HEK293 (cell line): ENCODE results near the gene TIMM10.

Source experiments
- ATF2 ChIP-seq: fragments of 450-650 bp; formaldehyde crosslinking; IDR thresholded peaks from 2 replicates; pipeline ENCODE4 v1.5.1; 2016; ENCODE audit warnings: missing biosample characterization, missing genetic modification characterization, low read depth
- CTCF ChIP-seq: fragments of 450-650 bp; formaldehyde crosslinking; IDR thresholded peaks from 2 replicates; pipeline ENCODE4 v1.5.1; 2016; ENCODE audit warnings: missing biosample characterization, missing genetic modification characterization
- ELK4 ChIP-seq: IDR thresholded peaks from 2 replicates; pipeline ENCODE4 v1.6.1; 2011; ENCODE audit warnings: mild to moderate bottlenecking, low read depth, low read length, borderline replicate concordance
- KLF1 ChIP-seq: fragments of 450-650 bp; formaldehyde crosslinking; IDR thresholded peaks from 2 replicates; pipeline ENCODE4 v1.5.1; 2016; ENCODE audit warnings: missing biosample characterization, missing genetic modification characterization
- KLF17 ChIP-seq: fragments of 450-650 bp; formaldehyde crosslinking; IDR thresholded peaks from 2 replicates; pipeline ENCODE4 v1.5.1; 2016; ENCODE audit warnings: missing biosample characterization, missing genetic modification characterization
- KLF9 ChIP-seq: fragments of 450-650 bp; formaldehyde crosslinking; IDR thresholded peaks from 2 replicates; pipeline ENCODE4 v1.5.1; 2016; ENCODE audit warnings: missing biosample characterization, missing genetic modification characterization, low read depth
- YY1 ChIP-seq: fragments of 450-650 bp; formaldehyde crosslinking; IDR thresholded peaks from 2 replicates; pipeline ENCODE4 v1.5.1; 2018; ENCODE audit warnings: missing biosample characterization, missing genetic modification characterization
- ZNF155 ChIP-seq: fragments of 450-650 bp; formaldehyde crosslinking; IDR thresholded peaks from 2 replicates; pipeline ENCODE4 v1.5.1; 2016; ENCODE audit warnings: missing biosample characterization, missing genetic modification characterization
- ZNF274 ChIP-seq, 2 experiments: fragments of 200-500 bp in 1 of 2; fragments of 450-650 bp in 1 of 2; sonication (Bioruptor generic) in 1 of 2; formaldehyde crosslinking in 1 of 2; IDR thresholded peaks; 2 replicates each; pipeline versions ENCODE4 v1.5.1 to v1.6.1; 2014 to 2016; ENCODE audit warnings: borderline replicate concordance in 1 of 2, inconsistent platforms in 1 of 2, low read length in 1 of 2, missing biosample characterization in 1 of 2, missing genetic modification characterization in 1 of 2
- ZNF350 ChIP-seq: fragments of 450-650 bp; formaldehyde crosslinking; IDR thresholded peaks from 2 replicates; pipeline ENCODE4 v1.5.0; 2017; ENCODE audit warnings: missing biosample characterization, mild to moderate bottlenecking, missing genetic modification characterization
- ZNF433 ChIP-seq: fragments of 450-650 bp; formaldehyde crosslinking; IDR thresholded peaks from 2 replicates; pipeline ENCODE4 v1.5.1; 2016; ENCODE audit warnings: missing biosample characterization, missing genetic modification characterization, low read depth
- ZSCAN30 ChIP-seq: fragments of 450-650 bp; IDR thresholded peaks from 2 replicates; pipeline ENCODE4 v1.5.1; 2018; ENCODE audit warnings: missing biosample characterization, mild to moderate bottlenecking, missing genetic modification characterization, moderate library complexity

GRCh38 chr11:57543593-57543992 lies 13.0 kb upstream of the TIMM10 start:
- no peak for TF ChIP-seq CTCF (tag by site-specific recombination)
- no peak for TF ChIP-seq ZSCAN30 (tag by site-specific recombination)
- no peak for TF ChIP-seq ZNF350 (tag by site-specific recombination)
- TF ChIP-seq ZNF274 (IDR thresholded peaks at IDR 0.05; ENCODE audit: low read length): no peak
- TF ChIP-seq ZNF274 (tag by site-specific recombination; IDR thresholded peaks at IDR 0.05; ENCODE audit: borderline replicate concordance): no peak
- TF ChIP-seq KLF1: no peak
- no peak for TF ChIP-seq KLF9 (tag by site-specific recombination)
- TF ChIP-seq ATF2 (tag by site-specific recombination): no peak
- TF ChIP-seq YY1 (tag by site-specific recombination): no peak
- TF ChIP-seq KLF17 (tag by site-specific recombination): no peak
- TF ChIP-seq ZNF155: no peak
- TF ChIP-seq ELK4: no peak
- TF ChIP-seq ZNF433 (tag by site-specific recombination): no peak
